SU-DHL-6 (cell line): ENCODE data around the gene OS9.

ENCODE experiments used
- H2AFZ ChIP-seq: fragments of 200-600 bp; sonication (generic); 2 replicates; pipeline ENCODE4 v1.6.1; 2014; ENCODE audit warnings: low read depth, mild to moderate bottlenecking, moderate library complexity, mixed read lengths, antibody characterized with exemption, low read length; ENCODE audit not compliant: severe bottlenecking
- H3F3A ChIP-seq: fragments of 200-600 bp; shearing (Covaris generic); 2 replicates; pipeline ENCODE4 v1.6.0; 2016; ENCODE audit warnings: antibody characterized with exemption, mild to moderate bottlenecking; ENCODE audit not compliant: insufficient read depth
- H3K27ac ChIP-seq: fragments of 200-600 bp; sonication (generic); 2 replicates; pipeline ENCODE4 v1.5.1; 2016; ENCODE audit warnings: low read depth, mild to moderate bottlenecking, low read length, moderate library complexity, mixed read lengths
- H3K27me3 ChIP-seq: fragments of 200-600 bp; sonication (generic), shearing (Covaris generic); 2 replicates; pipeline ENCODE4 v1.6.0; 2014; ENCODE audit warnings: mild to moderate bottlenecking, low read length
- H3K36me3 ChIP-seq: fragments of 200-600 bp; sonication (generic); 2 replicates; pipeline ENCODE4 v1.6.1; 2014; ENCODE audit warnings: mild to moderate bottlenecking, low read length, mixed read lengths
- H3K4me2 ChIP-seq: fragments of 300-600, 200-600 bp; shearing (Covaris generic), sonication (generic); 2 replicates; pipeline ENCODE4 v1.6.0; 2014; ENCODE audit warnings: low read length, low read depth, mild to moderate bottlenecking; ENCODE audit not compliant: poor library complexity, severe bottlenecking
- H3K4me3 ChIP-seq: fragments of 200-600 bp; sonication (generic); 2 replicates; pipeline ENCODE4 v1.5.1; 2014; ENCODE audit warnings: antibody characterized with exemption, low read length, mild to moderate bottlenecking, mixed read lengths; ENCODE audit not compliant: insufficient read depth, poor library complexity, severe bottlenecking
- H3K79me2 ChIP-seq: fragments of 200-600 bp; sonication (generic); 2 replicates; pipeline ENCODE4 v1.6.1; 2014; ENCODE audit warnings: mild to moderate bottlenecking, low read length, moderate library complexity; ENCODE audit not compliant: insufficient read depth
- H3K9ac ChIP-seq: fragments of 200-600 bp; sonication (generic); 2 replicates; pipeline ENCODE4 v1.7.0; 2014; ENCODE audit warnings: mild to moderate bottlenecking, low read length
- H3K9me2 ChIP-seq: fragments of 200-600 bp; sonication (generic); replicated peaks from 2 replicates; pipeline ENCODE4 v1.6.1; 2014; ENCODE audit warnings: low read length; ENCODE audit not compliant: insufficient read depth
- H3K9me3 ChIP-seq: fragments of 200-600 bp; sonication (generic); 2 replicates; pipeline ENCODE4 v1.6.1; 2014; ENCODE audit warnings: low read length, mixed read lengths; ENCODE audit not compliant: insufficient read depth
- H4K20me1 ChIP-seq: fragments of 200-600 bp; sonication (generic); 2 replicates; pipeline ENCODE4 v1.6.1; 2014; ENCODE audit warnings: low read depth, mild to moderate bottlenecking, antibody characterized with exemption, low read length, moderate library complexity, mixed read lengths
- CTCF ChIP-seq: fragments of 200-600 bp; sonication (generic); IDR thresholded peaks from one replicate; pipeline ENCODE4 v1.5.1; 2017; ENCODE audit warnings: antibody characterized with exemption, mild to moderate bottlenecking, low read length, moderate library complexity; ENCODE audit not compliant: insufficient read depth, poor library complexity, severe bottlenecking
- EZH2phosphoT487 ChIP-seq: fragments of 200-600 bp; sonication (generic), shearing (Covaris generic); conservative IDR thresholded peaks from 2 replicates; pipeline ENCODE4 v1.6.1; 2018; ENCODE audit warnings: mild to moderate bottlenecking, antibody characterized with exemption, low read length, moderate library complexity, mixed read lengths

OS9 gene

GRCh38 chr12:57741844-57742738 is 48.2 kb downstream of the OS9 start:
- Histone ChIP-seq H3K9me3 (no peaks in the 10 kb centered on the region), H3K27me3 (no peaks in the 10 kb centered on the region), H3K9me2 (no peaks in the 10 kb centered on the region), H3K9ac (peak overlapping the region; percentile 68), H3K4me3 (peak overlapping the region; percentile 68), H4K20me1 (no peaks in the 10 kb centered on the region), H3K79me2 (peaks cover 12% of the 10 kb centered on the region), H3K36me3 (peaks cover under 1% of the 10 kb centered on the region; the same call in 1 of the 2 replicates), H2AFZ (peak overlapping the region; percentile 42), H3K4me2 (peak overlapping the region; percentile 91), H3K27ac (peak overlapping the region; percentile 49), H3F3A (peaks cover 22% of the 10 kb centered on the region)
- TF ChIP-seq EZH2phosphoT487, result no peak
- peak; percentile 68 for TF ChIP-seq CTCF

- Histone ChIP-seq H4K20me1 (no peaks in the 10 kb centered on the region), H3K9me2 (no peaks in the 10 kb centered on the region), H3K4me2 (peak overlapping the region; percentile 87), H3F3A (peaks cover 32% of the 10 kb centered on the region), H3K9ac (no peak overlapping the region), H2AFZ (peak overlapping the region; percentile 60), H3K27me3 (no peaks in the 10 kb centered on the region), H3K79me2 (peaks cover 12% of the 10 kb centered on the region), H3K9me3 (no peaks in the 10 kb centered on the region), H3K4me3 (peak overlapping the region; percentile 68), H3K36me3 (peaks cover 10% of the 10 kb centered on the region; the same call in 1 of the 2 replicates), H3K27ac (no peak overlapping the region)
- TF ChIP-seq EZH2phosphoT487 (no peak), CTCF (no peak)
Measured at GRCh38 chr12:57743769-57744168, 49.8 kb downstream of the OS9 start.

GRCh38 chr12:57744194-57744776 is 50.4 kb downstream of the OS9 start:
- H3K9me2 ChIP-seq, result no peaks in the 10 kb centered on the region
- no peaks in the 10 kb centered on the region for H3K9me3 ChIP-seq
- no peak for TF ChIP-seq CTCF
- TF ChIP-seq EZH2phosphoT487, result no peak
- H3K27me3 ChIP-seq, result no peaks in the 10 kb centered on the region
- H4K20me1 ChIP-seq, result no peaks in the 10 kb centered on the region
- peak overlapping the region; percentile 68 for H3K4me3 ChIP-seq
- peaks cover 10% of the 10 kb centered on the region; the same call in 1 of the 2 replicates for H3K36me3 ChIP-seq
- H3F3A ChIP-seq, result peaks cover 32% of the 10 kb centered on the region
- peak overlapping the region; percentile 74 for H3K9ac ChIP-seq
- peak overlapping the region; percentile 87 for H3K4me2 ChIP-seq
- peak overlapping the region; percentile 23; the same call in 1 of the 2 replicates for H3K27ac ChIP-seq
- peak overlapping the region; percentile 60 for H2AFZ ChIP-seq
- peaks cover 11% of the 10 kb centered on the region for H3K79me2 ChIP-seq
